ENCODE data around the gene PIP4K2C.
"Not testable (repeated sequence)": the region's sequence is repeated elsewhere in the genome, so short reads cannot be mapped to it uniquely, and the experiment has no call there.

PIP4K2C gene

DNA sequence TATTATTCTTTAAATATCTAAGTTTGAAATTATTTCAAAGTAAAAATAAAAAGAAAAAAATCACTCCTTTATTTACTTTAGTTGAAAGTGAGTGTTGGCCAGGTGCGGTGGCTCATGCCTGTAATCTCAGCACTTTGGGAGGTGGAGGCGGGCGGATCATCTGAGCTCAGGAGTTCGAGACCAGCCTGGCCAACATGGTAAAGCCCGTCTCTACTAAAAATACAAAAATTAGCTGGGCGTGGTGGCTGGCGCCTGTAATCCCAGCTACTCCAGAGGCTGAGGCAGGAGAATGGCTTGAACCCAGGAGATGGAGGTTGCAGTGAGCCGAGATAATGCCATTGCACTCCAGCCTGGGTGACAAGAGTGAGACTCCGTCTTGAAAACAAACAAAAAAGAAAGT lies 45.7 kb downstream of the PIP4K2C start:
- not testable (repeated sequence) for DNase-seq (ENCODE audit: low read depth)

DNA sequence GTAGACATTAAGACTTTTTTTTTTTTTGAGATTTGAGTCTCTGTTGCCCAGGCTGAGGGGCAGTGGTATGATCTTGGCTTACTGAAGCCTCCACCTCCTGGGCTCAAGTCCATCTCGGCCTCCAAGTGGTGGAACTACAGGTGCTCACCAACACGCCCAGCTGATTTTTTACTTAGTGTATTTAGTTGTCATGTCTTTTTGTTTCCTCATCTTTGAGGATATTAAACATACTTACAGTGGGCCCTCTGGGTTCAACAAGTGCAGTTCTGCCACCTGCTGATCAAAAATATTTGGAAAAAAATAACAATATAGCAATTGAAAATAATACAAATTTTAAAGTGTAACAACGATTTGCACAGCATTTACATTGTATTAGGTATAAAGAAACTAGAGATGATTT lies 46.4 kb downstream of the PIP4K2C start:
- no peak for DNase-seq (ENCODE audit: low read depth)

DNA sequence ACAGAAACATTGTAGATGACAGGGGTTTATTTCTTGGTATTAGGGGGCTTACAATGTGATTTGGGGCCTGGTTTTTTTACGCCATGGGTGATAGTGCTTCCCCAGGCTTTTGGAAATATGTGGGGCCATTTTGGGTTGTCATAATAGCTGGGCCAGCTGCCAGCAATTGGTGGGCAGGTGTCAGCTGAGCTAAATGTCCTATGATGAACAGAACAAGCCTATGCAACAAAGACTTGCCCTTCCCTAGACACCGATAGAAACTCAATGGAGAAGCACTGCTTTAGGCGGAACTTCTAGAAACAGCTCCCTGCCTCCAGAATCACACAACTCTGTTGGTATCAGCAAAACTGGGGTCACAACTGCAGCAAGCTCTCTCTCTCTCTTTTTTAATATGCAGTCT lies 47.1 kb downstream of the PIP4K2C start:
- no peak for DNase-seq (ENCODE audit: low read depth)

DNA sequence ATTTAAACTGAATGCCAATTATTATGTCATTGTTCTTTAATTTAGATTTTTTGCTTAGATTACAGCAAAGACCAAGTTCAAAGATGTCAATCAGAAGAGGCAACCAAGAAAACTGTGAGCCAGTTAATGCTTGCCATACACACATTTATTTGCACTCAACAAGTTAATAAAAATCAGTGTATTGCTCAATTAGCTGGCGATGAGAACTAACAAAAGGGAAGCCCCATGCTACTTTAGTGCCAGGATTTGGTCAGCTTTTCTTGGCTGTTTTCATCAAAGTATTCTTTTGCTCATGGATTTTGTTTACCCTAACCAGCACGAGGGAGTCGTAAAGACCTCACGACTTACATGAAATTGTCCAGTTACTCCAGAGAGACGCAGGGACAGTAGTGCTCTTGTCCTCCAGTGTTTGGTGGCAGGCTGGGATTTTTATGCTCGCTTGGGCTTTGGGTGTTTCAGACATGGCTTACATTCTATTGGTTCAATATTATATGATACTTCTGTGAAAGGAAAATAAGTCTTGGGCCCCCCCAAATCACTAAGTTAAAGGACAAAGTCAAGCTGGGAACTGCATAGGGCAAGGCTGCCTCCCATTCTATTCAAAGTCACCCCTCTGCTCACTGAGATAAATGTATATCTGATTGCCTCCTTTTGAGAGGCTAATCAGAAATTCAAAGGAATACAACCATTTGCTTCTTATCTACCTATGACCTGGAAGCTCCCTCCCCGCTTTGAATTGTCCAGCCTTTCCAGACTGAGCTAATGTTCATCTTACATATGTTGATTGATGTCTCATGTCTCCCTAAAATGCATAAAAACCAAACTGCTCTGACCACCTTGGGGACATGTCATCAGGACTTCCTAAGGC lies 49.4 kb downstream of the PIP4K2C start:
- no peak for DNase-seq (ENCODE audit: low read depth)

DNA sequence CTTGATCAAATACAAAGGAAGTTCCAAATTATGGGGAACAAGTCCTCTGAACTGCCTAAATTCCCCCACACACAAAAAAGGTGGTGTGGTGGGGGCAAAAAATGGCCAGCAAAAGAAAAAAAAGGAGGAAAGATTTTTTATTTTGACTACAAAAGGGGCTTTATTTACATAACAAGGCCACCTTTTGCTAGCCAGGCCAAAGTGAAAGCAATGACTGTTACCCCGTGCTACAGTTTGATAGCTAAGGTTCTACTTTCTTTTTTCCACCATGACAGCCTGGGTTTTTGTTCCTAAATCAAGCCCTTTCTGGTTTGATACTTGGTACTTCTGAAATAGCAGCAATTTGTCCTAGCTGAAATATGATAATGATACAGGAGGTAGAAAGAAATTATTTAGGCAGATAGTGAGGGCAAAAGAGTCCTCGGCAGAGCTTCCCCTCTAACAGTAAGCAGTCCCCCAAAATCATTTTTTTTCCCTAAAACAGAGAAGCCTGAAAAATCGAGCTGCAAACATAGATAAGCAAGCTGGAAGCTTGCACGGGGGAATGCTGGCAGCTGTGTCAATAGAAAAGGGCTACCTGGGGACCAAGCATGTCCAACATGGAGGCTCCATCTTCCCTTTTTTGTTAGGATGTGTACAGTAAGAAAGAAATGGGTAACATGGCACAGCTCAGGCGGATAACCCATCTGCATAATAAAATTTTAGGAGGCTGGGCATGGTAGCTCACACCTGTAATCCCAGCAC lies 50.9 kb downstream of the PIP4K2C start:
- no peak for DNase-seq (ENCODE audit: low read depth)

DNA sequence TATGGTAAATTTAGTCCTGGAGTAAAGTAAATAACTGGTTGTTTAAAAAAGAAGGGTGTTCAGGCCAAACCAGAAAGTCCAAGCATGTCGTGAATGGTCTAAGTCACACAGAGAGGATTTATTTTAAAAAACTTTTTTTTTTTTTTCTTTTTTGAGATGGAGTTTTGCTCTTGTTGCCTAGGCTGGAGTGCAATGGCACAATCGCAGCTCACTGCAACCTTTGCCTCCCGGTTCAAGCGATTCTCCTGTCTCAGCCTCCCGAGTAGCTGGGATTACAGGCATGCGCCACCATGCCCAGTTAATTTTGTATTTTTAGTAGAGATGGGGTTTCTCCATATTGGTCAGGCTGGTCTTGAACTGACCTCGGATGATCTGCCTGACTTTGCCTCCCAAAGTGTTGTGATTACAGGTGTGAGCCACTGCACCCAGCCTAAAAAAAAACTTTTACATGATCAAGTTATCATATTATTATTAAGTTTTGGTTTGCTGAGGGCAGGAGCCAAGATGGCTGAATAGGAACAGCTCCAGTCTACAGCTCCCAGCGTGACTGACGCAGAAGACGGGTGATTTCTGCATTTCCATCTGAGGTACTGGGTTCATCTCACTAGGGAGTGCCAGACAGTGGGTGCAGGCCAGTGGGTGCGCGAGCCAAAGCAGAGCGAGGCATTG lies 55.1 kb downstream of the PIP4K2C start:
- not testable (repeated sequence) for DNase-seq (ENCODE audit: low read depth)

DNA sequence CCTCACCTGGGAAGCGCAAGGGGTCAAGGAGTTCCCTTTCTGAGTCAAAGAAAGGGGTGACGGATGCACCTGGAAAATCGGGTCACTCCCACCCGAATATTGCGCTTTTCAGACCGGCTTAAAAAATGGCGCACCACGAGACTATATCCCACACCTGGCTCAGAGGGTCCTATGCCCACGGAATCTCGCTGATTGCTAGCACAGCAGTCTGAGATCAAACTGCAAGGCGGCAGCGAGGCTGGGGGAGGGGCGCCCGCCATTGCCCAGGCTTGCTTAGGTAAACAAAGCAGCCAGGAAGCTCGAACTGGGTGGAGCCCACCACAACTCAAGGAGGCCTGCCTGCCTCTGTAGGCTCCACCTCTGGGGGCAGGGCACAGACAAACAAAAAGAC lies 55.7 kb downstream of the PIP4K2C start:
- not testable (repeated sequence) for DNase-seq (ENCODE audit: low read depth)
